Fibroblast of lung (primary cell): ENCODE results near the gene POLR2F. TPM values are rescaled to one million over a fixed set of nuclear protein-coding genes. Genes with fewer than 3 reads are reported as not detected.

Source experiments
- DNase-seq, 2 donors: peaks; one replicate each; pipeline versions ENCODE4 v3.0.0 to v3.0.0-alpha.2; 2010; ENCODE audit warnings: low read depth in 2 of 2
- H2AFZ ChIP-seq: 2 replicates; pipeline ENCODE4 v1.5.1; 2012; ENCODE audit warnings: low read length, control low read depth, inconsistent platforms
- H3K27ac ChIP-seq: 2 replicates; pipeline ENCODE4 v1.5.1; 2011; ENCODE audit warnings: low read length, control low read depth; ENCODE audit not compliant: insufficient read depth
- H3K27me3 ChIP-seq: 2 replicates; pipeline ENCODE4 v1.5.1; 2011; ENCODE audit warnings: mild to moderate bottlenecking, low read length; ENCODE audit not compliant: control insufficient read depth, insufficient read depth
- H3K36me3 ChIP-seq: 2 replicates; pipeline ENCODE4 v1.5.1; 2011; ENCODE audit warnings: low read length; ENCODE audit not compliant: control insufficient read depth, insufficient read depth
- H3K4me1 ChIP-seq: 2 replicates; pipeline ENCODE4 v1.5.1; 2011; ENCODE audit warnings: low read length; ENCODE audit not compliant: control insufficient read depth, insufficient read depth; ENCODE audit errors: extremely low read depth
- H3K4me2 ChIP-seq: 2 replicates; pipeline ENCODE4 v1.5.1; 2011; ENCODE audit warnings: low read length, control low read depth; ENCODE audit not compliant: insufficient read depth; ENCODE audit errors: extremely low read depth
- H3K4me3 ChIP-seq, 4 experiments: fragments of 200-600 bp in 1 of 4; sonication (generic) in 1 of 4; replicated peaks in 1 of 4; 2 replicates each; pipeline ENCODE4 v1.5.1; 2011 to 2016; ENCODE audit warnings: low read length in 4 of 4, low read depth in 3 of 4, mild to moderate bottlenecking in 3 of 4, control low read depth in 2 of 4, inconsistent platforms in 1 of 4, mixed read lengths in 1 of 4; ENCODE audit not compliant: insufficient read depth in 1 of 4; ENCODE audit errors: control extremely low read depth in 1 of 4
- H3K79me2 ChIP-seq: 2 replicates; pipeline ENCODE4 v1.5.1; 2012; ENCODE audit warnings: mild to moderate bottlenecking, low read length, inconsistent platforms; ENCODE audit not compliant: control insufficient read depth, insufficient read depth
- H3K9ac ChIP-seq: 2 replicates; pipeline ENCODE4 v1.5.1; 2011; ENCODE audit warnings: mild to moderate bottlenecking, low read length, control low read depth; ENCODE audit not compliant: insufficient read depth
- H3K9me3 ChIP-seq: 2 replicates; pipeline ENCODE4 v1.5.1; 2012; ENCODE audit warnings: low read depth, low read length; ENCODE audit not compliant: control insufficient read depth, insufficient read depth
- H4K20me1 ChIP-seq: 2 replicates; pipeline ENCODE4 v1.5.1; 2011; ENCODE audit warnings: low read length; ENCODE audit not compliant: control insufficient read depth, insufficient read depth; ENCODE audit errors: extremely low read depth
- CTCF ChIP-seq, 2 donors: IDR thresholded peaks in 1 of 2; conservative IDR thresholded peaks in 1 of 2; 1 replicate in 1 of 2; 2 replicates in 1 of 2; pipeline ENCODE4 v1.5.1; 2011 to 2012; ENCODE audit warnings: low read length in 2 of 2, control low read depth in 1 of 2, inconsistent platforms in 1 of 2, low read depth in 1 of 2, mild to moderate bottlenecking in 1 of 2
- EZH2 ChIP-seq: IDR thresholded peaks from 2 replicates; pipeline ENCODE4 v1.5.1; 2012; ENCODE audit warnings: low read length, control low read depth, mild to moderate bottlenecking; ENCODE audit errors: missing control alignments
- polyA plus RNA-seq, 2 donors: library from polyadenylated mRNA; depleted of rRNA in 1 of 2; stranded (reverse) in 1 of 2; unstranded in 1 of 2; fragments of >200 nt; gene quantifications; 2 replicates each; pipeline ENCODE4 v1.2.1, GENCODE V29; 2011 to 2012; ENCODE audit warnings: missing spikeins in 1 of 2
- total RNA-seq: library from RNA; depleted of rRNA; stranded (reverse); fragments of >200 nt; gene quantifications from 2 replicates; pipeline ENCODE4 v1.2.1, GENCODE V29; 2014

POLR2F gene
- total and polyA plus RNA-seq, 2 donors (not counting 1 experiment from before 2014, with no cell fraction given), result 31.9 to 82.0 TPM

GRCh38 chr22:37970864-37971263 lies 17.4 kb downstream of the POLR2F start:
- Histone ChIP-seq H3K4me2 (no peak overlapping the region), H3K9me3 (no peaks in the 10 kb centered on the region), H3K9ac (no peak overlapping the region), H3K27ac (no peak overlapping the region), H3K4me1 (peaks cover under 1% of the 10 kb centered on the region), H3K4me3 (no peak overlapping the region), H3K27me3 (no peaks in the 10 kb centered on the region), H4K20me1 (no peaks in the 10 kb centered on the region), H3K79me2 (no peaks in the 10 kb centered on the region), H3K36me3 (peaks cover 13% of the 10 kb centered on the region), H2AFZ (no peak overlapping the region)
- DNase-seq, result no peak
- TF ChIP-seq CTCF (conservative IDR thresholded peaks at IDR 0.05 in 1 of 2, IDR thresholded peaks at IDR 0.05 in 1 of 2; ENCODE audit: low read depth in 1 of 2, low read length in 2 of 2), result no peak
- no peak for TF ChIP-seq EZH2

DNA sequence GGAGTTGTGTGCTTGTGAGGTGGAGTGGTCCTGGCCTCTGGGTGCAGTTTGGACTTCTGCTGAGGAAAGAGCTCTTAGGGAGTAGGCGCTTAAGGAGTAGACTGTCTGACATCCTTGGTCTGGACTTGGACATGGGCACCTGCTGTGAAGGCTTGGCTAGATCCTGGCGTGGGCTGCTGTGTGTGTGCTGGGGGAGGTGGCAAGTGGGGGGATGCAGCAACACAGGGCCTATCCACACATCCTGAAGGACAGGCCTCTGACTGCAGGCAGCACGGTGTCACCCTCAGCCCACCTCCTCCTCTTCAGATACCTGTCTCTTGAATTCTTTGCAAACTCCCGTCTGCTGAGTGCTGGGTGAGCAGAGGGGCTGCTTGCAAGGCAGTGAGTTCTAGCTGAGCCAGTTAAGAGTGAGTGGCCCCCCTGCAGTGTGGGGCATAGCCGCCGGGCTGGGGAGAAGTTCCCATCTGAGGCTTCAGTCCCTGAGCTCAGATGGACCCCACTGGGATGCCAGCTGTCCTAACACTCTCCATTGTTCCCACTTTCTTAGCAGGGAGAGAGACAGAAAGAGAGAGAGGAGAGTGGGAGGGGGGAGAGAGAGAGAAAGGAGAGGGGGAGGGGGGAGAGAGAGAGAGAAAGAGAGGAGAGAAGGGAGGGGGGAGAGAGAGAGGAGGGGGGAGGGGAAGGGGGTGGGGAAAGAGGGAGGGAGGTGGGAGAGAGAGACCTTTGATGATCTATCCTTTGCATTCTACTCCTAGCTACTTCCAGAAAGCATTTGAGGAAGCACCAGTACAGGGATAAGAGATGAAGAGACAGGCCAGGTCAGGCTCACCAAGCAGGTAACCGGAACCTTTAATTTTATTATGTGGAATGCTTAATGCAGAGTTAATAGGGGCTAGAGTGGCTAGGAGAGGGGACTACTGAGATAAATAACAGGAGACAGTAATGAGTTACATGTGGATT lies 18.3 kb downstream of the POLR2F start:
- no peak overlapping the region for H2AFZ ChIP-seq
- H3K4me3 ChIP-seq, result no peak overlapping the region
- no peaks in the 10 kb centered on the region for H3K9me3 ChIP-seq
- H3K79me2 ChIP-seq, result no peaks in the 10 kb centered on the region
- H3K27me3 ChIP-seq, result no peaks in the 10 kb centered on the region
- no peak for TF ChIP-seq EZH2
- TF ChIP-seq CTCF (conservative IDR thresholded peaks at IDR 0.05 in 1 of 2, IDR thresholded peaks at IDR 0.05 in 1 of 2; ENCODE audit: low read depth in 1 of 2, low read length in 2 of 2), result no peak
- peaks cover 9% of the 10 kb centered on the region for H3K36me3 ChIP-seq
- no peaks in the 10 kb centered on the region for H4K20me1 ChIP-seq
- DNase-seq, result no peak
- H3K27ac ChIP-seq, result no peak overlapping the region
- H3K4me2 ChIP-seq, result no peak overlapping the region
- H3K4me1 ChIP-seq, result no peaks in the 10 kb centered on the region
- H3K9ac ChIP-seq, result no peak overlapping the region

DNA sequence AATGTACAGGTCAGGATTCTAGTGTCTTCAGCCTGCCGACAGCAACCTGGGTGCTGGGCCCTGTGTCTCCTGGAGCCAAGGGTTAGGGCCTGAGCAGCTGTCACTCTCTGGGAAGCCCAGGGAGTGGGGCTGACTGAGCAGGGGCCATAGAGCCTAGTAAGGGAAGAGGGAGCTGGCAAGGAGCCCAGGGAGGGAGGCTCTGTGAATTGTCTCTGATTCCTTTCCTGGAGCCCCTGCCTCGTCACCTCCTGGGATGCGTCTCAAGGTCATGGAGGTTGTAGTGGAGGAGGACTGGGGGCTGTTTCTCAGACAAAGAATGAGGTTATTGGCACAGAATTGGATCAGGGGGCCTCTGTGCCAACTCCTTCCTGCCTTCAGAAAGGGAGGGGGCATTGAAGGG lies 19.0 kb downstream of the POLR2F start:
- Histone ChIP-seq H3K79me2 (no peaks in the 10 kb centered on the region), H3K27me3 (no peaks in the 10 kb centered on the region), H4K20me1 (no peaks in the 10 kb centered on the region), H3K4me2 (no peak overlapping the region), H3K4me1 (no peaks in the 10 kb centered on the region), H2AFZ (no peak overlapping the region), H3K27ac (no peak overlapping the region), H3K4me3 (no peak overlapping the region), H3K36me3 (peaks cover 4% of the 10 kb centered on the region), H3K9me3 (no peaks in the 10 kb centered on the region), H3K9ac (no peak overlapping the region)
- no peak for TF ChIP-seq EZH2
- TF ChIP-seq CTCF (conservative IDR thresholded peaks at IDR 0.05 in 1 of 2, IDR thresholded peaks at IDR 0.05 in 1 of 2; ENCODE audit: low read depth in 1 of 2, low read length in 2 of 2), result no peak
- no peak for DNase-seq
